GM21526 (cell line): ENCODE measurements around the gene ADARB2.

ENCODE experiments used
- ATAC-seq: cut with Tn5 transposase; IDR thresholded peaks from one replicate; pipeline ENCODE4 v1.9.1; 2021; ENCODE audit warnings: moderate library complexity; ENCODE audit not compliant: unreplicated experiment, low FRiP score

Gene ADARB2

GRCh38 chr10:1645896-1646295 lies 91.4 kb downstream of the ADARB2 start:
- no peak for ATAC-seq

DNA sequence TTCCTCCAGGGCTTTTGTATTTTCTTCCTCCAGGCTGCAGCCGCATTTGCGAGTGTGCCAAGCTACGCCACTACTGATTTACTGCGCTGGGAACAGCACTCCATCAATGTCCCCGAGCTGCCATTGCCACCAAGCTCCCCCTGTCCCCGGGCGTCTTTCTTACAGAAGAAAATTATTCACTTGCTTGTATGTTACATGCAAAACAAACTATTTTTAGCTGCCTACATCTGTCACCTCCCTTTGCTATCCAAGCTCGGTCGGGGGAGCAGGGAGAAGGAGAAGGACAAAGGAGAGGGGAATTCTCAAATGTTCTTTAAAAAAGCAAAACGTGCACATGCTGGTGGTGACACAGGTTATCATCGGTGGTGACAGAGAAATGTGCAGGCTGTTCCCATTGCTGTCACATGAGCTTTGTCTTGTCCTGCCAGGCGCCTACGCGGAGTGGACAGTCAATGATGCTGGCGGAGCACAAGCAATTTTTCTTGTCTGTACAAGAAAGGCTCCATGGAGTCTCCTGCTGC lies 93.1 kb downstream of the ADARB2 start:
- ATAC-seq = no peak

DNA sequence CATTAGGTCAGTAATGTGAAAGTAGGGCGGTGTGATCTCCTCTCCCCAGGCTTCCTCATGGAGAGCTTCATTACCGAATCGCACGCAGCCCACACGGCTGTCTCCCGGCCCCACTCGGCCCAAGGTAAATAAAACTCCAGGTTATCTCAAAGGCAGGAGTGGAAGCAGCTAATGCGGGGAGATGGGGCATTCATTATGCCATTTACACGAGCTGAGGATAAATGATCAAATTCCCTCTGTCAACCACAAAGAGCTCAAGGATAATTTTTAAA lies 93.5 kb downstream of the ADARB2 start:
- ATAC-seq = no peak

DNA sequence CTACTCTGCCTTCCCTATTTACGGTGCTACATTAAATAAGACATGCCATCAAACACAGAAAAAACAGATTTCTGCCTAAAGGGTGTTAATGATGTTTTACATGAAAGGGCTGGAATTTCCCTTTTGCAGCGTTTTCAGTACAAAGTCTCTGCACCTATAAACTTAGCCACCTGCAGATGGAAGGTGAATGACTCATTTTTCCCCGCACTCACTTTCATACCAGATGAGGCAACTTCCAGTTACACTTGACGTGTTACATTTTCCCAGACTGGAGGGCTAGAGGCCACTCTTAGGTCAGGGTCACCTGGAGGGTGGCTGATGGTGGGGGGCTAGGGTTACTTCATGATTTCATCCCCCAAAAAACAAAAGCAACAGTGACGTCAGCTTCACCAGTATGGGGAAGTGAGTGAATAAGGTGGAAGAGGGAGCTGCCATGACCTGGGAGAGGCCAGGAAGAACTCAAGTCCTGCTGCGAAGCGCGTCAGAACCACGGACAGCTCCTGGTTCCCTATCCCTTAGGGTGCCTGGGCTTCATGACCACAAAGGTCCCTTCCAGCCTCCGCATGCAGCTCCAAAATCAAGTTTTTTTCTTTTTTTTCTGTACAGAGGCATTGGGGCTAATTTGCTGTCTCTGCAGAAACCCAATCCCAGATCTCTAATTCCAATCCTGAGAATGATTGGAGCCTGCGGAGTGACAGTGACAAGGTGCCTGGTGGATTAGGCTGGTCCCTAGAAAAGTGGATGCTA lies 94.0 kb downstream of the ADARB2 start:
- peak; percentile 59 for ATAC-seq

DNA sequence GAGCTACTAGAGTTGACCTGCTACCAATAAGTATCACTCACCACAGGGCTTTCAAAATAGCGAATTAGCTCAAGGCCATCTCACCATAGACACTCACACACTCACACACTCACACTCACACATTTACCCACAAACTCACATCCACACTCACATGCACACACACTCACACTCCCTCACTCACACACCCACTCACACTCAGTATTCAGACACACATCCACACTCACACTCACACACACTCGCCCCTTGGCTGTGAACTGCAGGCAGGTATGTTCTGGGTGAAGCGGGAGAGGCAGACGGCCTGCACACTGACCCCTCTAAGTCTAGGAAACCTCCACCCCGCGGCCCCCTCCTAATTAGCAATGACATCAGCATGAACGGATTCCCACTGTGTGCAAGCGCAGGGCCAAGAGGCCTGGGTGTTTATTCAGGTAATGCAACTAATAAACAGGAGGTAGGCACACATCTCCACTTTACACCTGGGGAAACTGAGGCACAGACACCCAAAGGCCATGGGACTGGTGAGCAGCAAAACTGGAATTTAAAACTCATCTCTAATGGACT lies 94.6 kb downstream of the ADARB2 start:
- ATAC-seq = no peak

GRCh38 chr10:1641402-1641801 lies 95.9 kb downstream of the ADARB2 start:
- ATAC-seq = no peak

DNA sequence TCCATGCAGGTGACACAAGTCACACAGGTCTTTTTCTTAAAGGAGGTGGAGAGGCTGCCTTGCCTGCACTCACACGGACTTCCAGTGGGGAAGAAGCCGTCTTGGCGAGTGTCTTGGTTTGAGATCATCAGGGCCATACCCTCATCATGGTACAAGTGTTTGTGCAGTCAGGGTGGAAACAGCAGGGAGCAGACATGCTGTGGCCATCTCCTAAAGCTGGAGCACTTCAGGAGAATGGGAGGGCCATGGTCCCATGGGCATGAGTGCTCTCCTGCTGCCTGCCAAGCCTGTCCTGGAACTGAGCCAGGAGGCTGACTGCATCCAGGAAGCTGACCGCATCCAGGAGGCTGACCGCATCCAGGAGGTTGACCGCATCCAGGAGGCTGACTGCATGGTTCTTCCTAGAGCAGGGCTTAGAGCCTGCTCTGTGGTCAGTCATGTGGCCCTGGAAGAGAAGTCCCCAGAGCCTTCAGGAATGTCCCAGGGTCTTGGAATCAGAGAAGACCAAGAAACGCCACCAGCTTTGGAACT lies 98.4 kb downstream of the ADARB2 start:
- ATAC-seq = no peak

- no peak for ATAC-seq
Measured at GRCh38 chr10:1635340-1635739, 102.0 kb downstream of the ADARB2 start.

DNA sequence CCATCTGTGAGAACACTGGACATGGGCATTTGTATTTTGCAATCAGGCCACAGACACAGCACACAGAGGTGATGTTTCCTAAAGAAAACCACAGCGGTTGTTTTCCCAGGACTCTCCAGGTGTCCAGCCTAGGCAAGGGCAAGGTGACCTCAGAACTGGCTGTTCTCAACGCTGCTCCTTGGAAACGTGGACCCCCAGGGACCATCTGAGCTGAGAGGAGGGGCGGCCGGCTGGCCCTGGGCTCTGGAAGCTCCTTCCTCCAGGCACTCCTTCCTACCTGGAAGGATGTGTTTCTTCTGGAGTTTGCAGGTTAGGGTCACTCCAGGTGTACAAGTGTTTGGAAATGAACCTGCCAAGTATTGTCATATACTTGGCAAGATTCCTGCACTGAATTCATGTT lies 103.1 kb downstream of the ADARB2 start:
- ATAC-seq = no peak

DNA sequence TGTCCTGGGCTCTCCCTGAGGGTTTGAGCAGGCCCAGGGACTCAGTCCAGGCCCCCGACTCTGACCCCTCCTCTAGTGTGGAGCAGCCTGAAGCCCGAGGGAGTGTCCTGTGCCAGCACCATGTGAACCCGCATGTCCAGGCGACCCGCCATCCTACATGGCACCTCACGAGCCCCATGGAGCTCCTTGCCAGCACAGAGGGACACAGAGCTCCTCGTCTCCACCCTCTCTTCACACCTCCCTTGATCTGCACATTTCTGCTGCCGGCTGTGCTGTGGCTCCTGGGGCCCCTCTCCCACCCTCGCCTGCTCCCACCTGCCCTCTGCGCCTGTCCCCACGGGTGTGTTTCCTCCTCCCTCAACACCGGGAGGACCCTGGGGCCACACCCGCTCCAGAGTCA lies 103.5 kb downstream of the ADARB2 start:
- no peak for ATAC-seq

GRCh38 chr10:1632596-1632995 lies 104.7 kb downstream of the ADARB2 start:
- no peak for ATAC-seq

DNA sequence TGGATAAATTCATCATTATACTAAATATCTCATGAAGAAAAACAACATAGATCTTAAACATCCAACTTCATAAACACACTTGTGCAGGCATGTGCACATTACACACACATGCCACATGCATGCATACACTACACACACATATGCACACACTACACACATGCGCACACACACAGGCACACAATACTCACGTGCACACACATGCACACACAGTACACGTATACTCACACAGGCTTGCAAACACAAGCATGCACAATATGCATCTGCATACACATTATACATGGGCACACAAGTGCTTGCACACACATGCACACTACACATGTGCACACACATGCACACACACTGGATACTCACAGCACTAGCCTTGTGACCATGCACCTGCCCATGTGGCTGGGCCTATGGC lies 105.2 kb downstream of the ADARB2 start:
- ATAC-seq = no peak

DNA sequence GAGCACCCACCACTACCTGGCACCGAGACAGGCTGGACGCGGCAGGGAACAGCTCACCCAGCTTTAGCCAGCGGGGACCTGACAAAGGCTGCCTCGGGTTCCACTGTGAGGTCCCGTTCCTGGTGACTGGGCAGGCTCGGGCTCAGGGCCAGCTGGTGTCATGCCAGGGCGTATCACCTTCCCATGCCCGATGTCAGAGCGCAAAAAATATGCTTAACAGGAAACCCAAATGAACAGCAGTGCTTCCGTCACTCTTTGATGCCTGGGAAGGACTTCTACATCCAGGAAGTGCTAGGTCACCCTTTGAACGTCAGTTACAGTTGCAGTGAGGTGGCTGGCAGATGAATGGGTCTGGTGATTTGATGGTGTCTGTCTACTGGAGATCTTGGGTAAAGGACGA lies 106.0 kb downstream of the ADARB2 start:
- ATAC-seq = no peak

GRCh38 chr10:1630304-1630703 lies 107.0 kb downstream of the ADARB2 start:
- no peak for ATAC-seq

DNA sequence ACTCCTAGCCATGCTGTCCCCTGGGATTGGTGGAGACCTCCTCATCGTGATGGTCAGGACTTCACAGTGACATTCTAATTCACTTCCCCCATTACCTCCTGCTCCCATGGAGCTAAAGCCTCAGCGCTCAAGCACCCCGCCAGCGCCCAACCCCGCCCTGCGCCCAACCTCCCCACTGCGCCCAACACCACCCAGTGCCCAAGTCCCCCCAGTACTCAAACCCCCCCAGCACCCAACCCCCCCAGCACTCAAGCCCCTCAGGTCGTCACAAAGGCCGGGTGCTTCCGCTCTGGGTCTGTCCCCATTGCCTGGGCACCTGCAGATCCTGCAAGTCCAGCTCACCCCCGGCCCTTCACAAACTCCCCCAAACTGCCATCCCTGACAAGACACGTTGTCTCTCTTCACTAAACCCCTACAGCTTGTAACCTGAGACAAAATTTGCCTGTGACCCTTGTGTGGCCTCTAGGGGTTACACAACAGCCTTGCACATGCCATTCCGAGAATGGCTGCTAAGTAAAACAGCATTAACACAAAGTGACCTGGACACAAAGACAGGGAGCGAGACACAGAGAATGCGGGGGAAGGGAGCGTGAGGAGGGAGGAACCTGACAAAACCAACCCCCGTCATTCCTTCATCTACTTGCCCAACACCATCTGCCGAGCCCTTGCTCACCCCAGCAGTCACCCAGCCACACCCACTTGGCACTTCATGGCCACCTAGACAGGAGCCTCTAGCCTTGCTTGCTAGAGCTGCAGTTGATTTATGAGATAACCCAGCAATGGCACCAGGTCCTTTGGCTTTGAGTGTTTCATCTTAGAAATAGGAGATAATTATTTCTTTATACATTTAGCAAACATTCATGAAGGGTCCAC lies 107.8 kb downstream of the ADARB2 start:
- no peak for ATAC-seq

- no peak for ATAC-seq
Measured at GRCh38 chr10:1628757-1629156, 108.6 kb downstream of the ADARB2 start.

DNA sequence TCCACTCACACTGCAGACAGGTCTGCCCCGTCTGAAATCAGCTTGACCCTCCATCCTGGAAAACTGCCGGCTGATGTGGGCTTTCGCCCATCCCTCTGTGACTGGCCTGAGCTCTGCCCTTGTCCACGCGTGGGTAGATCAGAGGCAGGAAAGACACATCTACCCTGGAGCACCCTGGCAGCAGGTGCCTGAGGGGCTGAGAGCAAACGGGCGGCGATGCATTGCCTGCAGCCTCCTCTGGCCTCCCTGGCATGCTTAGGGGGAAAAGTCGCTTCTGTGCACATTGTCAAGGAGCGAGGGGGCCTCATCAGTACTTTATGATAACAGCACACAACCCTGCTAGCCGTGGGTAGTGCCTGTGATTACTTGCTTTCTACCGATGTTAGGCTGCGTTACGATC lies 109.4 kb downstream of the ADARB2 start:
- ATAC-seq = no peak

- no peak for ATAC-seq
Measured at GRCh38 chr10:1626835-1627234, 110.5 kb downstream of the ADARB2 start.

DNA sequence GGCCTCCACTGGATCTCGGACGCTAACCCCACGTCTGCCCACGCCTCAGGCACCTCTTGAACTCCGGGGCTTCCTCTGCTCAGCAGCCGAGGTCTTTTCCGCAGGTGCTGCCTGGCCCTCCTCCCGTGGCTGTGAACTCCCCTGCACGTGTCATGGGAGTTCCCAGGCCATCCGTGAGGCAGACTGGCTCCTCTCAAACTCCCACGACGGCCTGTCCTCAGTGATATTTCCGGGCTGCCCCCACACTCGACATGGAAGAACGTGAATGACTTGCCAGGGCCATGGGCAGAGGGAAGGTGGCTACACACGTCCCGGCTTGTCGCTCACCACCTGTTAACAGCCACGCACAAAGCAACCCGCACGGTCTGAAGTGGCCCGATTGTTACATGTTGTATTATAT lies 110.9 kb downstream of the ADARB2 start:
- no peak for ATAC-seq

GRCh38 chr10:1625731-1626130 lies 111.6 kb downstream of the ADARB2 start:
- no peak for ATAC-seq

GRCh38 chr10:1625079-1625478 lies 112.2 kb downstream of the ADARB2 start:
- ATAC-seq = no peak
